Measurements from ENCODE around the gene IGF1R.

IGF1R gene

DNA sequence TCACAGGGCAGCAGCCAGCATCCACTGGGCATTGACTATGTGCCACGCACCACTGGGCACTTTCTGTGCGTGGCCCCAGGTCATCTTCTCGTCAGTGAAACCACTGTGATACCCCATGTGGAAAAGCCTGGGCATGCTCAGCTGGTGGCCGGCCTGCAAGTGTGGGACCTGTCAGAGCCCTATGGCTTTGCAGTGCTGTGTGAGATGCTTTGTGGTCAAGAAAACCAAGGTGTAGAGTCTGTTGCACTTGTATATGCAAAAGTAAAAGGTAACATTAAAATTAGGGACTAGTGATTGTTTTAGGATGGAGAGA is 289.7 kb downstream of the IGF1R start:
- CTCF ChIA-PET: interaction anchor here (0.9 to 2.0 kb wide), 4 partner anchors 9 to 56 kb away, joined by 3 to 6 read pairs (median 4); no protein-coding TSS in a partner anchor

DNA sequence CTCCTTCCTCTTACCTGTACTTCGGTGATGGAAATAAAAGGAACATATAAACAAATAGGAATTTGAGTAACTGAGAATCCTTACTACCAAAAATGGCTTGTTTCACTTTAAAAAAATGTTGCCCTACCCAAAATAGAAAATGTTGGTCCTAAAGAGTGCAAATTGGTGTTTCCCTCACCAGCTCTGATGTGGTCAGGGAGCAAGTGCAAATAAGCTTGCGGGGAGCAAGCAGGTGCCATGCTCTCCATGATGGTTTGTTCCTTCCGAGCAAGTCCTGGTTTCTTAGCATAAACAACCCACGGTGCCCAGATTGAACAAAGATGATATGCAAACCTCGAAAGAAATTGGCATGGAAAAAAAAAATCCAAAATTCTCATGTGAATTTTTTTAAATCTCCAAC is 290.5 kb downstream of the IGF1R start:
- TF ChIP-seq, protein P1, sequence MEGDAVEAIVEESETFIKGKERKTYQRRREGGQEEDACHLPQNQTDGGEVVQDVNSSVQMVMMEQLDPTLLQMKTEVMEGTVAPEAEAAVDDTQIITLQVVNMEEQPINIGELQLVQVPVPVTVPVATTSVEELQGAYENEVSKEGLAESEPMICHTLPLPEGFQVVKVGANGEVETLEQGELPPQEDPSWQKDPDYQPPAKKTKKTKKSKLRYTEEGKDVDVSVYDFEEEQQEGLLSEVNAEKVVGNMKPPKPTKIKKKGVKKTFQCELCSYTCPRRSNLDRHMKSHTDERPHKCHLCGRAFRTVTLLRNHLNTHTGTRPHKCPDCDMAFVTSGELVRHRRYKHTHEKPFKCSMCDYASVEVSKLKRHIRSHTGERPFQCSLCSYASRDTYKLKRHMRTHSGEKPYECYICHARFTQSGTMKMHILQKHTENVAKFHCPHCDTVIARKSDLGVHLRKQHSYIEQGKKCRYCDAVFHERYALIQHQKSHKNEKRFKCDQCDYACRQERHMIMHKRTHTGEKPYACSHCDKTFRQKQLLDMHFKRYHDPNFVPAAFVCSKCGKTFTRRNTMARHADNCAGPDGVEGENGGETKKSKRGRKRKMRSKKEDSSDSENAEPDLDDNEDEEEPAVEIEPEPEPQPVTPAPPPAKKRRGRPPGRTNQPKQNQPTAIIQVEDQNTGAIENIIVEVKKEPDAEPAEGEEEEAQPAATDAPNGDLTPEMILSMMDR (IDR thresholded peaks at IDR 0.05; ENCODE audit: control extremely low read depth, extremely low read depth, low read depth, missing control alignments): no peak
- DNase-seq (ENCODE audit: extremely low spot score): no peak
- ChIA-PET CTCF (interaction anchor here (1.3 to 1.5 kb wide), 2 partner anchors 8 to 13 kb away, joined by 3 to 4 read pairs; no protein-coding TSS in a partner anchor), POLR2A (no interaction called here)

More for the DNA sequence above, 289.7 kb downstream of the IGF1R start:
- no peak for DNase-seq (ENCODE audit: extremely low spot score)
- POLR2A ChIA-PET: no interaction called here
- TF ChIP-seq, protein P1 (IDR thresholded peaks at IDR 0.05; ENCODE audit: control extremely low read depth, extremely low read depth, low read depth, missing control alignments): no peak

DNA sequence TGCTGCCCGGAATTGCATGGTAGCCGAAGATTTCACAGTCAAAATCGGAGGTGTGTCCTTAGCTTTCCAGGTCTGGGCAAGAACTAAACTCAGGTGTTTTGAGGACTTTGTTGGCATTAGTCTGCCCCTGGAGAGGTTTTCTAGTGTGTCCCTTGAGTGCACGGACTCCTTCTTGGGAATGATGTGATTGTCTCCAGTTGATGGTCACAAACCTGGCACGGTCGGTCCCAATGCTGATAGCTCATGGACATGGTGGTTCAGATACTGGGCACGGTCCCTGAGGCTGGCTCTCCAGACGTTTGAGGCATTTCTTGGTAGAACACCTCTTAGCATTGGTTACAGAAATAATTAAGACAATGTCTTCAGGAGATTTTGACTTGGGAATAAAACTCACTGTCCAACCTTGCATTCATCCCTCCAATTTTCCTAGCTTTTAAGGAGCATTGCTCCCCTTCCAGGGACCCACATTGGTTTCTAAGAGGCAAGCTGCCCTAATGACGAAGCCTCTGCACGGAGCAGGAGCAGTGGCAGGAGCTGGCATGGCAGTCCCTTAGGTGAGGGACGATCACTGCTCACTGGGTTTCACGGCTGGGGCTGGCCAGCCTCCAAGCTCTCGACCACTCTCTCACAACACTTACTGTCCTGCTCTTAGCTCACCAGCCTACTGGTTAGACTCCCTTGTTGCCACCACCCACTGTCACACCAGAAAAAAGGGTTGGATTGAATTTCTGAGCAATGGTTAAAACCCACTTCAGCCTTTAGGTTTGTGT is 291.2 kb downstream of the IGF1R start:
- CTCF ChIA-PET: interaction anchor here (1.0 to 1.4 kb wide), 3 partner anchors 17 to 162 kb away, joined by 3 read pairs; no protein-coding TSS in a partner anchor
- TF ChIP-seq, protein P1 (IDR thresholded peaks at IDR 0.05; ENCODE audit: control extremely low read depth, extremely low read depth, low read depth, missing control alignments): no peak

DNA sequence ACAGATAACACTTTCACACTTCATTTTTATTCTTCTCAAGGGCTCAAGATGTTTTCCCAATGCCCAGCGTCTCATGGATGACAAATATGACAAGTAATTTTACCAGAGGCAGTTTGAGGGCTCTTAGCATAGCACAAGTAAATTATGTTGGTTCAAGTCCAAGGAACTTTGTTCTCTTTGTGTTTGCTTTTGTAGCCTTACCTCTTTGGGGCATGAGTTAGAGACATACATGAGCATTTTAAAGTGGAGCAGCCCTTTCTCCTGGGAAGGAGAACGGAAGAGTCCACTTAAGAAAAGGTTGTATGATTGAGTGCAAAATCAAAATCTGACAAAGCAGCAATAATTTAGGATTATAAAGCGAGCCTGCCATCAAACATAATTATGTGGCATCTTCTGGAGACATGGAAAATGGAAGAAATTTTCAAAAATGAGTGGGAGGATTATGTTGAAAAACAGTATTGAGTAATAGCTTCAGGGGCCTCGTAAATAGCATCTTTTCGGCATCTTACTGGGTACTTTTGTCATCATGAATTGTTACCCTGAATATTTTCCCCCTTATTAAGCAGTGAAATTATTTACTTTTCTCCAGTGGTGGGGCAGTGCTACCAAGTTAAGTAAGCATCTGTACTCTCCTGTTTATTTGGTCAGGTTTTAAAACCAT is 293.4 kb downstream of the IGF1R start:
- no peak for DNase-seq (ENCODE audit: extremely low spot score)
- TF ChIP-seq, protein P1 (IDR thresholded peaks at IDR 0.05; ENCODE audit: control extremely low read depth, extremely low read depth, low read depth, missing control alignments): no peak
- ChIA-PET POLR2A (no interaction called here), CTCF (no interaction called here)

More for the DNA sequence above, 291.2 kb downstream of the IGF1R start:
- no peak for DNase-seq (ENCODE audit: extremely low spot score)
- POLR2A ChIA-PET: no interaction called here

DNA sequence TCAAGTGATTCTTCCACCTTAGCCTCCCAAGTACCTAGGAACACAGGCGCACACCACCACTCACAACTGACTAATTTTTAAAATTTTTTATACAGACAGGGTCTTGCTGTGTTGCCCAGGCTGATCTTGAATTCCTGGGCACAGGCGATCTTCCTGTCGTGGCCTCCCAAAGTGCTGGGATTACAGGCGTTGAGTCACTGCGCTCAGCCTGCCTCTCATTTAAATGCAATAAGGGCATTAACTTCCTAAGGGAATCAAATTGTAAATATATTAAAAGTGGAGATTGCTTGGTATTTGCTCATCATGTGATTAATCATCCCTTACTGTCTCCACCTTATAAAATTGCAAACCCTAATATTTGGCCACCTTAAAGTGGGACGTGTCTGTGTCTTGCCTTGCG is 294.1 kb downstream of the IGF1R start:
- ChIA-PET CTCF (no interaction called here), POLR2A (no interaction called here)
- TF ChIP-seq, protein P1 (IDR thresholded peaks at IDR 0.05; ENCODE audit: control extremely low read depth, extremely low read depth, low read depth, missing control alignments): no peak
- no peak for DNase-seq (ENCODE audit: extremely low spot score)

DNA sequence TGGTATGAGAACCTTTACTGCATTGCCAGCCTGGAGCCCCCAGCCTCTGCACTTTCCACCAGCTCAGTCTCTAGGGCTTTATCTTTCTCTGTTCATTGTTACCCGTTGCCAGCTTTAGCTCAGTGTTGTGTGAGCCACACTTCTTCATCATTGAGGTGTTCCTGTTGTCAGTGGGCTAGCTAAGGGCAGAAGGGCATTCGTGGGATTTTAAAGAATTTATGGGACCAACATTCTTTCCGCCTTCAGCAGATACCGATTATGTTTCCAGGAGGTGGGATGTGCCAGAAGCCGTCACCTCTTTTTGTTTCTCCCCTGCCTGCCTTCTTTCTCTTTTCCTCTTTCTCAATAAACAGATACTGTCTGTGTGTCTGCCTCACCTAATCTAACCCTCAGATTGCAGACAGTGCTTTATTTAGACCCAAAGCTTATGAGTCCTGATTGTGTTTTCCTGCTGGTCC is 294.7 kb downstream of the IGF1R start:
- ChIA-PET CTCF (no interaction called here), POLR2A (no interaction called here)
- TF ChIP-seq, protein P1 (IDR thresholded peaks at IDR 0.05; ENCODE audit: control extremely low read depth, extremely low read depth, low read depth, missing control alignments): no peak
- DNase-seq (ENCODE audit: extremely low spot score): no peak

All from GM10248 (cell line).